H9 (cell line): Measurements from ENCODE around the gene DELE1. TPM values are rescaled to one million over a fixed set of nuclear protein-coding genes. Genes with fewer than 3 reads are reported as not detected.

Source experiments
- DNase-seq: peaks from one replicate; pipeline ENCODE4 v3.0.0-alpha.2; 2017
- H2AFZ ChIP-seq: one replicate; pipeline ENCODE4 v1.6.1; 2013; ENCODE audit warnings: mild to moderate bottlenecking, low read length, control low read depth, moderate library complexity
- H2AK5ac ChIP-seq: 2 replicates; pipeline ENCODE4 v1.6.1; 2013; ENCODE audit warnings: low read length, control low read depth, mixed read lengths; ENCODE audit not compliant: insufficient read length
- H2BK120ac ChIP-seq: one replicate; pipeline ENCODE4 v1.6.1; 2013; ENCODE audit warnings: low read depth, mild to moderate bottlenecking, low read length, control low read depth, inconsistent platforms; ENCODE audit not compliant: poor library complexity, severe bottlenecking
- H2BK12ac ChIP-seq: 2 replicates; pipeline ENCODE4 v1.6.1; 2013; ENCODE audit warnings: low read length, control low read depth, mixed read lengths, low read depth; ENCODE audit not compliant: insufficient read length
- H2BK15ac ChIP-seq: 2 replicates; pipeline ENCODE4 v1.6.1; 2013; ENCODE audit warnings: low read depth, low read length, control low read depth
- H2BK20ac ChIP-seq: one replicate; pipeline ENCODE4 v1.6.1; 2013; ENCODE audit warnings: low read depth, mild to moderate bottlenecking, low read length, control low read depth, inconsistent platforms; ENCODE audit not compliant: poor library complexity, severe bottlenecking
- H2BK5ac ChIP-seq: 2 replicates; pipeline ENCODE4 v1.6.1; 2013; ENCODE audit warnings: low read length, control low read depth, mixed read lengths; ENCODE audit not compliant: insufficient read length
- H3K14ac ChIP-seq: 2 replicates; pipeline ENCODE4 v1.6.1; 2013; ENCODE audit warnings: low read length, control low read depth; ENCODE audit not compliant: insufficient read depth
- H3K18ac ChIP-seq: 2 replicates; pipeline ENCODE4 v1.6.1; 2013; ENCODE audit warnings: low read depth, mild to moderate bottlenecking, mixed read lengths, low read length, control low read depth; ENCODE audit not compliant: insufficient read length
- H3K23ac ChIP-seq: 2 replicates; pipeline ENCODE4 v1.6.1; 2013; ENCODE audit warnings: low read length, control low read depth, mixed read lengths, low read depth; ENCODE audit not compliant: insufficient read length
- H3K23me2 ChIP-seq: 2 replicates; pipeline ENCODE4 v1.6.1; 2013; ENCODE audit warnings: low read depth, mild to moderate bottlenecking, mixed read lengths, low read length, control low read depth; ENCODE audit not compliant: insufficient read length, poor library complexity, severe bottlenecking
- H3K27ac ChIP-seq: 2 replicates; pipeline ENCODE4 v1.5.1; 2013; ENCODE audit warnings: low read length, control low read depth, mixed read lengths, low read depth; ENCODE audit not compliant: insufficient read length
- H3K27me3 ChIP-seq: 2 replicates; pipeline ENCODE4 v1.6.1; 2013; ENCODE audit warnings: low read length, control low read depth, inconsistent platforms; ENCODE audit not compliant: insufficient read depth
- H3K4ac ChIP-seq: 2 replicates; pipeline ENCODE4 v1.6.1; 2013; ENCODE audit warnings: low read depth, mild to moderate bottlenecking, control low read depth, inconsistent platforms, low read length, moderate library complexity
- H3K4me1 ChIP-seq: 2 replicates; pipeline ENCODE4 v1.6.1; 2013; ENCODE audit warnings: low read length, control low read depth, inconsistent platforms; ENCODE audit not compliant: insufficient read depth
- H3K4me2 ChIP-seq: 2 replicates; pipeline ENCODE4 v1.6.1; 2013; ENCODE audit warnings: low read length, control low read depth, mixed read lengths; ENCODE audit not compliant: insufficient read length, insufficient read depth
- H3K56ac ChIP-seq: 2 replicates; pipeline ENCODE4 v1.6.1; 2013; ENCODE audit warnings: low read depth, mild to moderate bottlenecking, mixed read lengths, low read length, control low read depth; ENCODE audit not compliant: insufficient read length
- H3K79me1 ChIP-seq: 2 replicates; pipeline ENCODE4 v1.6.1; 2013; ENCODE audit warnings: low read depth, mild to moderate bottlenecking, moderate library complexity, low read length, control low read depth, inconsistent platforms; ENCODE audit not compliant: insufficient read depth, poor library complexity, severe bottlenecking
- H3K79me2 ChIP-seq: 2 replicates; pipeline ENCODE4 v1.6.1; 2013; ENCODE audit warnings: low read length, control low read depth, inconsistent platforms; ENCODE audit not compliant: insufficient read depth
- H3K9ac ChIP-seq: 2 replicates; pipeline ENCODE4 v1.6.1; 2013; ENCODE audit warnings: low read length, control low read depth, mixed read lengths; ENCODE audit not compliant: insufficient read length; ENCODE audit errors: extremely low read depth
- H3K9me3 ChIP-seq: one replicate; pipeline ENCODE4 v1.6.1; 2013; ENCODE audit warnings: low read depth, low read length, inconsistent platforms; ENCODE audit not compliant: control insufficient read depth
- H3T11ph ChIP-seq: one replicate; pipeline ENCODE4 v1.6.1; 2013; ENCODE audit warnings: mild to moderate bottlenecking, low read length, control low read depth, inconsistent platforms
- H4K20me1 ChIP-seq: one replicate; pipeline ENCODE4 v1.6.1; 2013; ENCODE audit not compliant: control insufficient read depth, insufficient read length, insufficient read depth
- H4K5ac ChIP-seq: 2 replicates; pipeline ENCODE4 v1.6.1; 2013; ENCODE audit warnings: low read depth, mild to moderate bottlenecking, mixed read lengths, low read length, control low read depth; ENCODE audit not compliant: insufficient read length
- H4K8ac ChIP-seq: replicated peaks from 2 replicates; pipeline ENCODE4 v1.6.1; 2013; ENCODE audit warnings: low read length, control low read depth, mixed read lengths, low read depth; ENCODE audit not compliant: insufficient read length
- H4K91ac ChIP-seq: 2 replicates; pipeline ENCODE4 v1.6.1; 2013; ENCODE audit warnings: low read depth, mild to moderate bottlenecking, moderate library complexity, mixed read lengths, low read length, control low read depth; ENCODE audit not compliant: insufficient read length
- H3K27ac Mint-ChIP-seq, 3 experiments: 2 replicates in 2 of 3; 3 replicates in 1 of 3; pipeline ENCODE4 v1.8.0; 2020 to 2021; ENCODE audit warnings: mixed read lengths in 3 of 3, mild to moderate bottlenecking in 1 of 3, moderate library complexity in 1 of 3
- H3K27me3 Mint-ChIP-seq: 2 replicates; pipeline ENCODE4 v1.8.0; 2021; ENCODE audit warnings: low read depth, mild to moderate bottlenecking, moderate library complexity, mixed read lengths
- H3K36me3 Mint-ChIP-seq, 3 experiments: 2 replicates in 2 of 3; 3 replicates in 1 of 3; pipeline ENCODE4 v1.8.0; 2020 to 2021; ENCODE audit warnings: low read depth in 3 of 3, mixed read lengths in 3 of 3; ENCODE audit not compliant: insufficient read depth in 1 of 3
- H3K4me1 Mint-ChIP-seq, 2 experiments: 2 replicates each; pipeline ENCODE4 v1.8.0; 2020; ENCODE audit warnings: mixed read lengths in 2 of 2
- H3K4me3 Mint-ChIP-seq, 2 experiments: 2 replicates in 1 of 2; 3 replicates in 1 of 2; pipeline ENCODE4 v1.8.0; 2020 to 2021; ENCODE audit warnings: mild to moderate bottlenecking in 2 of 2, mixed read lengths in 2 of 2, moderate library complexity in 1 of 2
- H3K9me3 Mint-ChIP-seq, 2 experiments: 2 replicates in 1 of 2; 3 replicates in 1 of 2; pipeline ENCODE4 v1.8.0; 2020; ENCODE audit warnings: mild to moderate bottlenecking in 2 of 2, mixed read lengths in 2 of 2, moderate library complexity in 1 of 2
- CTCF ChIP-seq: fragments of 200-600 bp; sonication (generic); conservative IDR thresholded peaks from 3 replicates; pipeline ENCODE4 v1.8.0; 2021; ENCODE audit warnings: antibody characterized with exemption, mild to moderate bottlenecking
- WGBS: extraction: QIAGEN DNeasy Blood & Tissue Kit; methylation state at CpG from one replicate; pipeline ENCODE4 v1.1.7; 2013; ENCODE audit warnings: missing lambda C conversion rate, low lambda C conversion rate, mixed read lengths; ENCODE audit not compliant: insufficient read length; ENCODE audit errors: extremely low coverage; 5-methylcytosine and 5-hydroxymethylcytosine counted together
- total RNA-seq: library from RNA; stranded (reverse); gene quantifications from 2 replicates; pipeline ENCODE4 v1.2.1, GENCODE V29; 2021

The DELE1 gene
- total RNA-seq, 1 experiment from 2014 or later, result 75.3 TPM

- Histone ChIP-seq H2BK120ac (no peak within 1 kb of the TSS), H2BK12ac (no peak within 1 kb of the TSS), H3T11ph (no peak within 1 kb of the TSS), H3K9me3 (no peaks in the 10 kb centered on the region), H3K27me3 (no peaks in the 10 kb centered on the region; the same call in 1 of the 2 replicates), H3K4ac (no peak within 1 kb of the TSS), H3K4me2 (peak within 1 kb of the TSS; percentile 83), H2AK5ac (no peak within 1 kb of the TSS), H3K9ac (peak within 1 kb of the TSS; percentile 61), H3K14ac (peak within 1 kb of the TSS; percentile 82), H3K79me1 (no peaks in the 10 kb centered on the region), H4K8ac (no peak within 1 kb of the TSS), H3K4me1 (peaks cover 29% of the 10 kb centered on the region), H3K79me2 (peaks cover 29% of the 10 kb centered on the region), H3K23me2 (peaks cover 36% of the 10 kb centered on the region), H2BK20ac (no peak within 1 kb of the TSS), H2BK15ac (no peak within 1 kb of the TSS), H3K23ac (no peak within 1 kb of the TSS), H4K20me1 (no peaks in the 10 kb centered on the region), H4K5ac (no peak within 1 kb of the TSS), H3K56ac (no peak within 1 kb of the TSS), H4K91ac (no peak within 1 kb of the TSS), H3K18ac (peak within 1 kb of the TSS; percentile 58), H3K27ac (no peak within 1 kb of the TSS), H2AFZ (no peak within 1 kb of the TSS), H2BK5ac (no peak within 1 kb of the TSS)
- peak within 1 kb of the TSS; percentile 85 to 97 for H3K4me3 Mint-ChIP-seq
- H3K27ac Mint-ChIP-seq, result peak within 1 kb of the TSS; percentile 97 to 99 (median 98)
- no peaks in the 10 kb centered on the region; a peak in 3 of 5 replicates for H3K9me3 Mint-ChIP-seq
- H3K36me3 Mint-ChIP-seq, result peaks cover 6 to 14% (median 7%) of the 10 kb centered on the region in 3 experiments
- no peak for DNase-seq
- peaks cover 71% of the 10 kb centered on the region in 2 experiments for H3K4me1 Mint-ChIP-seq
- no peak for TF ChIP-seq CTCF
- H3K27me3 Mint-ChIP-seq, result peaks cover 6% of the 10 kb centered on the region
- no CpG with 5 or more reads among the region's 63 CpGs for whole genome bisulfite sequencing
Observed at GRCh38 chr5:141878186-141878710, 45.4 kb upstream of the DELE1 start, which contains the start of gene PCDH1. PCDH1 (minus strand) TSS chr5:141878410; CDS start chr5:141878262, 148 bp downstream.
